ENCODE data around the gene ZSWIM9. TPM values are rescaled to one million over a fixed set of nuclear protein-coding genes. Genes with fewer than 3 reads are reported as not detected.

Gene ZSWIM9
- polyA plus RNA-seq, 1 of the 3 experiments (the other 2 are of a cell fraction): 2.2 TPM

GRCh38 chr19:48123907-48124651 is 46.4 kb upstream of the ZSWIM9 start:
- DNase-seq: no peak
- Histone ChIP-seq H3K9ac (no peak overlapping the region), H3K79me2 (ENCODE audit: insufficient read depth) (no peaks in the 10 kb centered on the region), H3K9me3 (no peaks in the 10 kb centered on the region), H3K36me3 (replicated peaks in 1 of 2; ENCODE audit: control insufficient read depth in 1 of 2, insufficient read depth in 2 of 2, low read length in 1 of 2) (peaks cover 4 to 13% of the 10 kb centered on the region in 2 experiments), H3K4me3 (ENCODE audit: low read depth in 2 of 2, low read length in 1 of 2) (no peak overlapping the region), H3K27ac (ENCODE audit: low read depth in 2 of 2, low read length in 1 of 2) (peak overlapping the region in 1 of 2 experiments; percentile 20; a peak in 2 of 4 replicates), H3F3A (replicated peaks; ENCODE audit: insufficient read depth) (no peaks in the 10 kb centered on the region), H3K27me3 (ENCODE audit: insufficient read depth) (no peaks in the 10 kb centered on the region), H2AFZ (ENCODE audit: low read depth) (no peak overlapping the region), H3K4me2 (no peak overlapping the region), H3K4me1 (ENCODE audit: control insufficient read depth in 1 of 2, insufficient read depth in 2 of 2, low read depth in 1 of 2, low read length in 1 of 2) (no peaks in the 10 kb centered on the region; a peak in 1 of 4 replicates), H4K20me1 (ENCODE audit: insufficient read depth) (no peaks in the 10 kb centered on the region), H3K9me2 (no peaks in the 10 kb centered on the region)
- POLR2A ChIA-PET: interaction anchor here (1.3 kb wide), 1 partner anchor 13 kb away, joined by 4 read pairs; the partner anchor contains the start of gene PLA2G4C
- TF ChIP-seq SMC3 (IDR thresholded peaks at IDR 0.05; ENCODE audit: low read depth, low read length): no peak
- TF ChIP-seq CTCF (IDR thresholded peaks at IDR 0.05): peak; percentile 27
- TF ChIP-seq RFX5 (IDR thresholded peaks at IDR 0.05; ENCODE audit: low read length): no peak
- no peak for TF ChIP-seq RXRA (IDR thresholded peaks at IDR 0.05; ENCODE audit: borderline replicate concordance, low read depth)
- no peak for TF ChIP-seq GABPA (IDR thresholded peaks at IDR 0.05; ENCODE audit: low read depth)
- no peak for TF ChIP-seq FOSL2 (IDR thresholded peaks at IDR 0.05; ENCODE audit: borderline replicate concordance, low read depth)
- TF ChIP-seq PBX3 (IDR thresholded peaks at IDR 0.05): peak; percentile 22; the same call in 1 of the 2 replicates
- no peak for TF ChIP-seq USF2 (IDR thresholded peaks at IDR 0.05; ENCODE audit: borderline replicate concordance, low read depth, low read length)
- TF ChIP-seq, protein P1, sequence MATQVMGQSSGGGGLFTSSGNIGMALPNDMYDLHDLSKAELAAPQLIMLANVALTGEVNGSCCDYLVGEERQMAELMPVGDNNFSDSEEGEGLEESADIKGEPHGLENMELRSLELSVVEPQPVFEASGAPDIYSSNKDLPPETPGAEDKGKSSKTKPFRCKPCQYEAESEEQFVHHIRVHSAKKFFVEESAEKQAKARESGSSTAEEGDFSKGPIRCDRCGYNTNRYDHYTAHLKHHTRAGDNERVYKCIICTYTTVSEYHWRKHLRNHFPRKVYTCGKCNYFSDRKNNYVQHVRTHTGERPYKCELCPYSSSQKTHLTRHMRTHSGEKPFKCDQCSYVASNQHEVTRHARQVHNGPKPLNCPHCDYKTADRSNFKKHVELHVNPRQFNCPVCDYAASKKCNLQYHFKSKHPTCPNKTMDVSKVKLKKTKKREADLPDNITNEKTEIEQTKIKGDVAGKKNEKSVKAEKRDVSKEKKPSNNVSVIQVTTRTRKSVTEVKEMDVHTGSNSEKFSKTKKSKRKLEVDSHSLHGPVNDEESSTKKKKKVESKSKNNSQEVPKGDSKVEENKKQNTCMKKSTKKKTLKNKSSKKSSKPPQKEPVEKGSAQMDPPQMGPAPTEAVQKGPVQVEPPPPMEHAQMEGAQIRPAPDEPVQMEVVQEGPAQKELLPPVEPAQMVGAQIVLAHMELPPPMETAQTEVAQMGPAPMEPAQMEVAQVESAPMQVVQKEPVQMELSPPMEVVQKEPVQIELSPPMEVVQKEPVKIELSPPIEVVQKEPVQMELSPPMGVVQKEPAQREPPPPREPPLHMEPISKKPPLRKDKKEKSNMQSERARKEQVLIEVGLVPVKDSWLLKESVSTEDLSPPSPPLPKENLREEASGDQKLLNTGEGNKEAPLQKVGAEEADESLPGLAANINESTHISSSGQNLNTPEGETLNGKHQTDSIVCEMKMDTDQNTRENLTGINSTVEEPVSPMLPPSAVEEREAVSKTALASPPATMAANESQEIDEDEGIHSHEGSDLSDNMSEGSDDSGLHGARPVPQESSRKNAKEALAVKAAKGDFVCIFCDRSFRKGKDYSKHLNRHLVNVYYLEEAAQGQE (IDR thresholded peaks at IDR 0.05; ENCODE audit: low read depth, low read length): no peak
- TF ChIP-seq YY1 (IDR thresholded peaks at IDR 0.05; ENCODE audit: low read depth): no peak
- peak; percentile 40; the same call in 1 of the 2 replicates for TF ChIP-seq TCF12 (IDR thresholded peaks at IDR 0.05)
- CTCF ChIA-PET: interaction anchor here (0.8 to 3.2 kb wide), 5 partner anchors 14 to 161 kb away, joined by 3 to 32 read pairs (median 5); partner anchors contain the start of gene PLA2G4C
- 73% methylated on average over 12 of the region's 12 CpGs for WGBS (ENCODE audit: low lambda C conversion rate)

All from SK-N-SH (cell line).